ENCODE data around the gene ABHD17C.

Gene ABHD17C

DNA sequence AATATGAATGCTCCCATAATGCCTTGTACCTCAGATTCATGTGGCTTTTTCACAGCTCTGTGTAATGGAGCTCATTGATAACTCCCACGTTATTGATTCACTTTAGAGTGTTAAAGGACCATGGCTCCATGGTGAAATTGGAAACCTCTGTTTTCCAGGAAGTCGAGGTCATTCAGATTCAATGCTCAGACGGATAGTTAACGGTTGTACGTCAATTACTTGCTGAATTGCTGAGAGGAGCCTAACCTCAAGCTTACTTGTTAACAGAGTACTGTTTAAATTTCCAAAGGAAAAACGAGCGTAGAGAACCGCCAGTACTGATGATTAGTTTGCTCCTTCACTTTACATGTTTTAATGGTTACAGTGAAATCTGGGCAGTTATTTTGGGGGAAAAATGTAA, 11.1 kb downstream of the ABHD17C start:
- Histone ChIP-seq H3K9me3 (ENCODE audit: control insufficient read depth, low read length) (no peaks in the 10 kb centered on the region), H3K79me2 (peaks cover 5% of the 10 kb centered on the region), H3K27me3 (ENCODE audit: control insufficient read depth, insufficient read depth, low read length) (no peaks in the 10 kb centered on the region), H3K36me3 (ENCODE audit: control insufficient read depth, insufficient read depth, low read length) (no peaks in the 10 kb centered on the region), H3K4me1 (no peaks in the 10 kb centered on the region), H3K27ac (no peak overlapping the region), H3K4me2 (ENCODE audit: low read length) (no peak overlapping the region), H3K4me3 (ENCODE audit: low read depth, low read length) (no peak overlapping the region), H2AFZ (no peak overlapping the region), H3K9ac (no peak overlapping the region)
- TF ChIP-seq, protein P1, sequence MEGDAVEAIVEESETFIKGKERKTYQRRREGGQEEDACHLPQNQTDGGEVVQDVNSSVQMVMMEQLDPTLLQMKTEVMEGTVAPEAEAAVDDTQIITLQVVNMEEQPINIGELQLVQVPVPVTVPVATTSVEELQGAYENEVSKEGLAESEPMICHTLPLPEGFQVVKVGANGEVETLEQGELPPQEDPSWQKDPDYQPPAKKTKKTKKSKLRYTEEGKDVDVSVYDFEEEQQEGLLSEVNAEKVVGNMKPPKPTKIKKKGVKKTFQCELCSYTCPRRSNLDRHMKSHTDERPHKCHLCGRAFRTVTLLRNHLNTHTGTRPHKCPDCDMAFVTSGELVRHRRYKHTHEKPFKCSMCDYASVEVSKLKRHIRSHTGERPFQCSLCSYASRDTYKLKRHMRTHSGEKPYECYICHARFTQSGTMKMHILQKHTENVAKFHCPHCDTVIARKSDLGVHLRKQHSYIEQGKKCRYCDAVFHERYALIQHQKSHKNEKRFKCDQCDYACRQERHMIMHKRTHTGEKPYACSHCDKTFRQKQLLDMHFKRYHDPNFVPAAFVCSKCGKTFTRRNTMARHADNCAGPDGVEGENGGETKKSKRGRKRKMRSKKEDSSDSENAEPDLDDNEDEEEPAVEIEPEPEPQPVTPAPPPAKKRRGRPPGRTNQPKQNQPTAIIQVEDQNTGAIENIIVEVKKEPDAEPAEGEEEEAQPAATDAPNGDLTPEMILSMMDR (IDR thresholded peaks at IDR 0.05), result no peak

DNA sequence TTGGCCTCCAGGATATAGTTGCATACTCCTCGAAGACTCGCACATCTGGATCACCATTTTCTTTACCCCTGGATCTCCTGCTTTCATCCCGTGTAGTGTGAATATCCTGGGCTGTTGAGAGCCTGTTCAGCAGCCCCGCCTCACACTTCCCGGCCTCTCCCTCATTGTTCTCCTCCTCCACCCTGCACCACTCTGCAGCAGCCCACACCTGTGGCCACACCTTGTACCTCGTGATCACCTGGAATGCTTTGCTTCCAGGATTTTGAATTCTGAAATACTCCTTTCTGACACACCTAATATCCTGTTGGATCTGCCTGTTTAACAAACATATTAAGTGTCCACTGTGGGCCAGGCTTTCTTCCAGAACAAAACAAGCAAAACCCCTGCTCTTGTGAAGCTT, 14.4 kb downstream of the ABHD17C start:
- Histone ChIP-seq H3K4me2 (ENCODE audit: low read length) (no peak overlapping the region), H3K79me2 (peaks cover 5% of the 10 kb centered on the region), H3K9ac (no peak overlapping the region), H3K36me3 (ENCODE audit: control insufficient read depth, insufficient read depth, low read length) (no peaks in the 10 kb centered on the region), H3K9me3 (ENCODE audit: control insufficient read depth, low read length) (no peaks in the 10 kb centered on the region), H3K4me3 (ENCODE audit: low read depth, low read length) (no peak overlapping the region), H3K27ac (no peak overlapping the region), H3K27me3 (ENCODE audit: control insufficient read depth, insufficient read depth, low read length) (no peaks in the 10 kb centered on the region), H3K4me1 (no peaks in the 10 kb centered on the region), H2AFZ (no peak overlapping the region)
- TF ChIP-seq, protein P1 (IDR thresholded peaks at IDR 0.05), result no peak

DNA sequence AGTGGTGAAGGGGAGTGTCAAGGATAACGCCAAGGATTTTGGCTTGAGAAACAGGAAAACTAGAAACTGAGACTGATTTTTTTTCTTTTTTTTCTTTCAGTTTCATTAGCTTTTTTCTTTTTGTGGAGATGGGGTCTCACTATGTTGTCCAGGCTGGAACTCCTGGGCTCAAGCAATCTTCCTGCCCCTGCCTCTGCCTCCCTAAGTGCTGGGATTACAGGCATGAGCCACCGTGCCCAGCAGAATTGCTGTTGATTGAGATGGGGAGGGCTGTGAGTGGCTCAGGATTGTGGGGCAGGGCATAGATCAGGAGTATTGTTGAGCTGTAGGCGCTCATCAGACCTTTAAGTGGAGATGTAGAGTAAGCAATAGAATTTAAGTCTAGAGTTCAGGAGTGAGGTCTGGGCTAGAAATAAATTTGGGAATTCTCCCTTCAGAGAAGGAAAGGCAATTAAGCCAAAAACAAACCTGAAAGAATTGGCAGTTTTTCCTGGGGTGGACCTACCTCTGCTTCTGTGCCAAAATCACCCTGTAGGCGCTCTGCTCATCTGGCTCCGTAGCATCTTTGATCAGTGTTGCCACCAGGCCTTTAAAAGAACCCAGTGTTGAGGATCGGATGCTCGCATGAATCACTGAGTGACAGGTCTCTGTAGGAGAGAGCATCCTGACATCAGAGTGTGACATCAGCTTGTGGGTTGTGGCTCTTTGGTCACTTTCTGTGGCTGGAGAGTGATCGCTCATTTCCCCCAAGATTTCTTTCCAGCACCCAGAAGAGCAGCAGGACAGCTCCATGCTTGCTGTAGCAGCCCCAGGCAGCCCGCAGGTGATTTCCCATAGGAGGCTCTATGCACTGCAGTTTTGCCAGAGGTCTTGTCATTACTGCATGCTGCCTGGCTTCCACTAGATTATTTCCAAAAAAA, 15.8 kb downstream of the ABHD17C start:
- Histone ChIP-seq H3K4me1 (no peaks in the 10 kb centered on the region), H3K27me3 (ENCODE audit: control insufficient read depth, insufficient read depth, low read length) (no peaks in the 10 kb centered on the region), H3K4me3 (ENCODE audit: low read depth, low read length) (no peak overlapping the region), H3K9me3 (ENCODE audit: control insufficient read depth, low read length) (no peaks in the 10 kb centered on the region), H3K36me3 (ENCODE audit: control insufficient read depth, insufficient read depth, low read length) (no peaks in the 10 kb centered on the region), H3K79me2 (peaks cover 5% of the 10 kb centered on the region), H3K4me2 (ENCODE audit: low read length) (no peak overlapping the region), H3K9ac (no peak overlapping the region), H3K27ac (no peak overlapping the region), H2AFZ (no peak overlapping the region)
- TF ChIP-seq, protein P1 (IDR thresholded peaks at IDR 0.05), result no peak

DNA sequence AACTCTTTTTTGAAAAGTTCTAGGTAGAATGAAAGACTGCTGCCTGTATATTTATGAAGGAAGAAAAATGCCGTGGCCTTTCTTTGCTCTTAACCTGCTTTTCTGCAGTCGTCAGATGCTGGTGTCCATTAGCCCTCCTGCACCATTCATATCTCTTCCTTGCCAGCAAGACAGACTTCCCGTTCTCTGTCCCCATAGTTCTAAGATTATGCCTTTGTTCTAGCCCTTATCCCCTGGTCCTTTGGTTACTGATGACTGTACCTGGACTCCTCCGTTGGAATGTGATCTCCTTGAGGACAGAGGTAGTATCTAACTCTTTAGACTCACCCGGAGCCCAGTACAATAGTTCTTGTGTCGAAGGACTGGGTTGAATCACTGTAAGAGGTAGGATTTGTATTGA, 16.8 kb downstream of the ABHD17C start:
- Histone ChIP-seq H3K9me3 (ENCODE audit: control insufficient read depth, low read length) (no peaks in the 10 kb centered on the region), H3K36me3 (ENCODE audit: control insufficient read depth, insufficient read depth, low read length) (no peaks in the 10 kb centered on the region), H3K27me3 (ENCODE audit: control insufficient read depth, insufficient read depth, low read length) (no peaks in the 10 kb centered on the region), H3K4me1 (no peaks in the 10 kb centered on the region), H3K27ac (no peak overlapping the region), H3K4me2 (ENCODE audit: low read length) (no peak overlapping the region), H2AFZ (no peak overlapping the region), H3K79me2 (peaks cover 5% of the 10 kb centered on the region), H3K4me3 (ENCODE audit: low read depth, low read length) (no peak overlapping the region), H3K9ac (no peak overlapping the region)
- TF ChIP-seq, protein P1 (IDR thresholded peaks at IDR 0.05), result no peak

DNA sequence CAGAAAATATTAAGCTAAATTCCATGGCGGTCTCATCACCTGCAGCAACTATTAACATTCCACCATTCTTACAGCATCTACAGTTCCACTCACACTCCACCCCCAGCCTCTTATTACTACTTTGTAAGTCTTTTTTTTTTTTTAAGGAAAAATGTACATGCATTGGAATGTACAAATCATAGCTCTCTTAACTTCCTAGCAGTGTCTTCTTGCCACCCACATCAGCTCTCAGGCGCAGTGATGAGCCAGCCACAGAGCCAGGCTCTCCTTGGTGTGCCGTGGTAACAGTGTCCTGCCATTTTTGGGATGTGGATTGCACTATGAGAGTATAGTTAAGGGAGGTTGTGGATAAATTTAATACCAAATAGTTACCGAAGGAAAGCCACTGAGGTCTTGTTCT, 17.8 kb downstream of the ABHD17C start:
- H3K27me3 ChIP-seq (ENCODE audit: control insufficient read depth, insufficient read depth, low read length), result no peaks in the 10 kb centered on the region
- no peak overlapping the region for H2AFZ ChIP-seq
- H3K4me2 ChIP-seq (ENCODE audit: low read length), result no peak overlapping the region
- no peak overlapping the region for H3K27ac ChIP-seq
- no peaks in the 10 kb centered on the region for H3K36me3 ChIP-seq (ENCODE audit: control insufficient read depth, insufficient read depth, low read length)
- H3K4me1 ChIP-seq, result no peaks in the 10 kb centered on the region
- H3K9ac ChIP-seq, result no peak overlapping the region
- TF ChIP-seq, protein P1 (IDR thresholded peaks at IDR 0.05), result no peak
- no peaks in the 10 kb centered on the region for H3K9me3 ChIP-seq (ENCODE audit: control insufficient read depth, low read length)
- H3K79me2 ChIP-seq, result peaks cover 5% of the 10 kb centered on the region
- H3K4me3 ChIP-seq (ENCODE audit: low read depth, low read length), result no peak overlapping the region
